NCI-H82 treated with DMSO at 0.1 percent for 48 hours (cell line): Measurements from ENCODE around the gene FDXR.

Experiments used
- DNase-seq: peaks from one replicate; lab custom pipeline; 2025; ENCODE audit not compliant: unreplicated experiment; lab: John Stamatoyannopoulos, UW

The FDXR gene

DNA sequence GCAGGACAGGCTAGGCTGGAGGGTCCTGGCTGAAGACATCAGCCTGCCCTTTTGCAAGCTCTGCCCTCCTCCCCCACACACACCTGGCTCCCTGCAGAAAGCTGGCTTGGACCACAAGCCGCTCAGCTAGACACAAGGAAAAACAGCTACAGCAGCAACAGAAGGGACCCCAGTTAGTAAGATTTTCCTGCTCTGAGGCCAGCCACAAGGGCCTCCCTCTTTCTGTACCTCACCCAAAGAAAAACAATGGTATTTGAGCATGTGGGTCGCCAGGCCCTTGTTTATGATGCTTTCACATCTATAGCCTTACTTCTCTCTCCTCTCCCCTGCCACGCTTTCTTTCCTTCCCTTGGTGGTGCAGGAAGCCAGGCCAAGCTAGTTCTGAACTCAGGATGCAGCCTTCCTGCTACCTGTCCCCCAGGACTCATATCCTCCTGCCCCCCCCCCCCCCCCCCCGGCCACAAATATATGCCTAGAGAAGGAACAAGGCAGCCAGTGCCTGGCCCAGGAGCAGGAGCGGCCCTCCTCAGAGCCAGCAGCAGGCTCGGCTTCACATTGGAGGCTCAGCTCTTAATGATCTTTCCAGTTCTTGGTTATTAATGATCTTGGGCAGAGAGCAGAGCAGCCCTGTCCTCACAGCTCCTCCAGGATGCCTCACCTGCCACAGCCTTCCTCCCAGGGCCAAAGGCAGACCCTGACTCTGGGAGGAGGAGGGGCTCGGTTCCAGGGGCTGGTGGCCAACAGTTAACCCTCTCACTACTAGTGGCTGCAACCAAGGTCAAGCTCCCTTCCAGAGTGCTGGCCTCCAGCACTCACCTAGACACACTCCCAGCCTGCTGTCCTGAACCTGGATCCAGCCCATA lies 32.6 kb downstream of the FDXR start:
- no peak for DNase-seq

DNA sequence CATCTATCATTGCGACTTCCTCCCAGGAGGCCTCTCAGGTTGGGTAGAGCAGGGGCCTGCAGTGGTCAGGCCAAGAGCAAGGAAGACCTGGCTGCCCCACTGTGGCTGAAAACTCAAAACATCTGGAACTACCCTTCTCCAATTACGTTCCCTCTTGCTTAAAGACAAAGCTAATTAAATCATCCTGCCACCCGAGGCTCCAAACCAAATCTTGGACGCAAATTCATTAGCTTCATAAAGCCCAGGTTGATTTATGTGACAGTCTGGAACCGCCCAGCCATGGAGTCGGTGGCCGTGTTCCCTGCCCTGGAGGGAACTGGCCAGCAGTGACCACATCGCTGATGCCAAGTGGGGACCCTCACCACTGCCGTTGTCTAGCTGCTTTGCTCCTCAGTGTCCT lies 34.5 kb downstream of the FDXR start:
- DNase-seq = no peak

DNA sequence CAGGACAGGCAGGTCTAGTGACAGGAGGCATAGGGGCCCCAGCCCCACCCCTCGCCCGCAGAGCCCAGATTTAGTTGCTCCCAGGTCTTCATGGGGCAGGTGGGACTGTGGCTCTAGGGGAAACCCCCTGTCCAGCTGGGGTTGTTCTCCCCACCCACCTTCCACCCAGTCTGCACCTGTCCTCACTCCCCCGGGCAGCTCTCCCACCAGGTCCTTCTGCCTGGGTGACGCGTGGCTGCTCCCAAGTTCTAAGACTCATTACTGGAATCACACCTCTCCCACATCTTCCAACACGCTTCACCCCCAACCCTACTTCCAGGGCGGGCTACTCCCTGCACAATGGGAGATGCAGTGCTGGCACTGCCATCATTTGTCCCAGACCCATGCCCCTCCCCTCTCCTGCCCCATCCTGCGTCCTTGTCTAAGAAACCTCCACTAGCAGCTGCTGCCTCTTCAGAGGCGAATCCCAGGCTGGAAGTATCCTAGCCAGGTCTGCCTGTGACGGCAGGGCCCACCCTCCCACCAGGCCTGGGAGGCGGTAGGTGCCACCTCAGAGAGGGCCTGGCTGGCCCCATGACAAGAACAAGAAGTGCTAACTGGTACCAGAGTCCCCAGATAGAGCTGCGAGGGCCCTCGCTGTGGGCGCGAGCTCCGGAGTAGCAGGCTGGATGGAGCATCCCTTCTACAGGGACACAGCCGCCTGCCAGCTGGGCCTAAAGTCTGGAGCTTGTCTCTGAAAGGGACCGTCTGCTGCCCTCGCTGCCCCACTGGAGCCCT lies 35.9 kb downstream of the FDXR start:
- no peak for DNase-seq

DNA sequence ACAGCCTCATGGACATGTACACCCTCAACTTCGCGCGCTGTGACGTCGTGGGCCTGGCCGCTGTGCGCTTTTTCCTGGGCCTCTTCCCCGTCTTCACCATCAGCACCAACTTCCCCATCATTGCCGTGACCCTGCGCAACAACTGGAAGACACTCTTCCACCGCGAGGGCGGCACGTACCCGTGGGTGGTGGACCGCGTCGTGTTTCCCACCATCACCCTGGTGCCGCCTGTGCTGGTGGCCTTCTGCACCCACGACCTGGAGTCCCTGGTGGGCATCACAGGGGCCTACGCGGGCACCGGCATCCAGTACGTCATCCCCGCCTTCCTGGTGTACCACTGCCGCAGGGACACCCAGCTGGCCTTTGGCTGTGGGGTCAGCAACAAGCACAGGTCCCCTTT lies 36.6 kb downstream of the FDXR start:
- DNase-seq = no peak

DNA sequence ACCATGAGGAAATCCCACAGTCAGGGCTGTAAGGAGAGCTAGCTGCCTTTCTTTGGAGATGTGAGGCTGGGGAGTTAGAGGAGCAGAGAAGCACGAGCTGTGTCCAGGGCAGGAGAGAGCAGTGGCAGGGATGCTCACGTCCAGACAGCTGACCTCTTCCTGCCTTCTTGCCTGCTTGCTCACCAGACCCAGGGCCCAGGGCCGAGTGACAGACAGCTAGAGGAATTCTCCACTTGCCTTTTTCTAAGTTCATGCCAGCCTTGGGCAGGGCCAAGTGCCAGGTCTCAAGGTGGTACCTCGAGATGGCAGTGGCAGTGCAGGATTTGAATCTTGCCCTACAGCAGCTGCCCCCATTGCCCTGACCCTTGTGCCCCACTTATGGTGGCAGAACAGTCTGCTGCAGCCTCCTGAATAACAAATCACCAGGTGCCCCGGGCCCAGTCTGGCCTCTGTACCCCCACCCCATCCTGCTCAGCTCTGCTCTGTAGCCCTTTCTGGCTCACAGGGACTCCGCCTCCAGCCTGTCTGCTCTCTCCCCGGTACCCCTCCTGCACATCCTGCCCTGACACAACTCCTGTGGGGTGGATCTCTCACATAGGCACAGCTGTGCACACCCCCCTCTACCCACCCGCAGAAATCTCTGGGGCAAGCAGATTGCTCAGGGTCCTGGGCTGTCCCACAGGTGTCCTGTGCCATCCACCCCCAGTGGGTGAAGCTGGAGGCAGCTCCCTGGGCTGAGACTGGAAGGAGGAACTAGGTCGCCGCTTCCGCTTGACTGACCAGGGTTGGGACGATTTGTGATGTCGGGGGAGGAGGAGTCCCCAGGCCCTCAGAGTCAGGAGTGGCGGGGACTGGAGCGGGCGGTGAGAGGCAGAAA lies 39.1 kb downstream of the FDXR start:
- no peak for DNase-seq

DNA sequence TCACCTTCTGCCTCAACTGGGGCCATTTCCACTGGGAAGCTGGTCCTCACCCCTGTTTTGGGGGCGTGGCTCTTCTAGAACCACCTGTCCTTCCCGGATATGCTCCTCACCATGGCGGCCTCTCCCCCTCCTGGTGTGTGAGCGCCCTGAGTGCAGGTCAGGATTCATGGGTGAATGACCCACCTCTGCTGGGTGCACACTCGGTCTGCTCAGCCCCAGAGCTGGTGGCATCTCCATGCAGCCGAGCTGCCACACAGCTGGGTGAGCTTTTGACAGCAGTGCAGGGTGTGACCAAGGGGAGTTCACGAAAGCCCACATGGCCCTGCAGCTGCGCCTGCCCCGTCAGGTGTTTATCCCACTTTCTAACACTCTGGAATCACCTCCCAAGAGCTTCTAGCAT lies 40.4 kb downstream of the FDXR start:
- DNase-seq = no peak

DNA sequence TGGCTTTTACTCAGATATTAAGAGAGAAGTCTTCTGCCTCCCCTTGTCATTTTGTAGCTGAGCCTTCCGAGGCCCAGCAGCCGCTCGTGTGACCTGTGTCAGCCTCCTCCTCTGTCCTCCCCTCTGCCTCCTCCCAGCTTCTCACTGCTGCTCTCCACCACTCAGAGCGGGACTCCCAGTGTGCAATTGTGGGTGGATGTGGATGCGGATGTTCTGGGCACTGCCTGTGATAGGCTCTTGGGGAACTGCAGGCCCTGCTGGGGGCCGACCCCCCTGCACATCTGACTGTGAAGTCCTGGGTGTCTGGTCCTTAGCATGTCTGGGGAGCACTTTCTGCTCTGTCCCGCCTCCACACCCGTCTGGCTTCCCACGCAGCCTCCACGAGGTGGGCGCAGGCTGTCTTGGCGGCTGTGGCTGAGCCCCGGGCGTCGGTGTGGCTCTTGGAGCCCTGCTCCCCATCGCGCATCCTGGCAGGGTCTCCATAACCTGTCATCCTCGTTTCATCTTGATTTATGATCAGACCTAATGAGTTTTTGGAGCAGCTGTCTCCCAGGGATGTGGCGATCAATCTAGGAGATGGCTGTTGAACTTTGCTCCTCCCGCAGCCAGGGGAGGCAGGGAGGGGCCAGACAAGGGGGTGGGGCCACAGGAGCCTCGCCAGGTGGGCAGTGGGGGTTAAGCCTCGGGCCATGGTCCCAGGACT lies 41.2 kb downstream of the FDXR start:
- no peak for DNase-seq

DNA sequence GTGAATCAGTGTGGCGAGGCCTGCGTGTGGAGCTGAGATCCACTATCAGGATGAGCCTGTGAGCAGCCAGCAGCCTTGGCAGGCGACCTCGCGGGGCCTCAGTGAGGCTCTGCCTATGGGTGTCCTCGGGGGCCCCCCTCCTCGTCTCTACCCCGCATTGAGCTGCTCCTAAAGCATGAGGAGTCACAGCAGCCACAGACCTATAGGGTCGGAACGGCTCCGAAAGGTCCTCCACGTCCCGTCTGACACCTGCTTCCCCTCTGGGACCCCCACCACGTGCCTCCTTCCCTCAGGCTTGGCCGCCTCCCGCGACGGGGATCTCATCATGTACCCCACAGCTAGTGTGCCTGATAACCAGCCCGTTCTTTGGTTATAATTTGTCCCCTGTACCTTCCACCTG lies 41.9 kb downstream of the FDXR start:
- DNase-seq = no peak

DNA sequence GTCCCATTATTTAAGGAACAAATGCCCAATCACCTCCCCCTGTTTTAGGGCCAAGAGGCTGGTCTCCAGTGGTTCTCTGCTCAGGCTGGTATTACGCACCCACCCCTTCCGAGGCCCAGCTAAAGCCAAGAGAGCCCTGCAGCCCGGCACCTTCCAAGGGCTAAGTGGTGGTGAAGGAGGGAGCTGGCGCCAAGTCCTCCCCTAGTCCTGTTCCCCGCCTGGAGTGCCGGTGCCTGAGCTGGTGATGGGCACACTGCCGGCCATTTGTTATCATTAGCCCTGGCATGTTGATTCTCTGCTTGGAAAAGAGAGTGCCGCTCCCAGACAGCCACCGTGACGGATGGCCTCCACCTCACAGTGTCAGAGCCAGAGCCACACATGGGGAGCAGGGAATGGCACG lies 45.0 kb downstream of the FDXR start:
- no peak for DNase-seq

DNA sequence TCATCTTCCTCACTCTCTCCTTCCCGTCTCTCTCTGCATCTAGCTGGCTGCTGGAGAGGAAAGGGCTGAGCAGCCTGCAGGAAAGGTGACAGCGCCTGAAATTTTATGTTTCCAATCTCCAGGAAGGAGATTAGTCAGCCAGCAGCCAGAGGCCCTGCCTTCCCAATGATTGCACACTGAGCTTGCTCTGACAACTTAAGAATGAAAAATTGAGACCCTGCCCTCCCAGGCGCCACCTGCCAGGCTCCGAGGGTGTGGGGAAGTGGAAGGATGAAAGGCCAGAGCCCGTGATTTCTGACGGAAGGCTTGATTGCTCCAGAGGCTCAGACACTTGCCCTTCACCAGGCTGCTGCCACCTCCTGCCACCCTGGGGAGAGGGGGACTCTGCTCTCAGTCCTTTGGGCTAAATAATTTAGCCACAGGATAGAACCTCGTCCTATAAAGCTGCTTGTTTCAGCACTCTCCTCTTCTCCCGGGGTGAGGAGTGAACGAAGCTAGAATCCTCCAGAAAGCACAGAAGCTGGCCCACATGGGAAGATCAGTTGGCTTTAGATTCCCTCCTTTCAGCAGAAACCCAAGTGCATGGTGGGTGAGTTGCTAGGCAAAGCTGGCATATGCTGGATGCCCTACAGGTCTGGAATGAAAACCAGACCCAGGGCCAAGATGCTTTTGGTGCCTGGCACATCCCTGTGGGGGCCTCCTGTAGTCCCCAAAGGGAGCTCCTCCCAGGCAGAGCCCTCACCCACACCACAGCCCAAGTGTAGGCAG lies 46.7 kb downstream of the FDXR start:
- DNase-seq = peak; percentile 79

DNA sequence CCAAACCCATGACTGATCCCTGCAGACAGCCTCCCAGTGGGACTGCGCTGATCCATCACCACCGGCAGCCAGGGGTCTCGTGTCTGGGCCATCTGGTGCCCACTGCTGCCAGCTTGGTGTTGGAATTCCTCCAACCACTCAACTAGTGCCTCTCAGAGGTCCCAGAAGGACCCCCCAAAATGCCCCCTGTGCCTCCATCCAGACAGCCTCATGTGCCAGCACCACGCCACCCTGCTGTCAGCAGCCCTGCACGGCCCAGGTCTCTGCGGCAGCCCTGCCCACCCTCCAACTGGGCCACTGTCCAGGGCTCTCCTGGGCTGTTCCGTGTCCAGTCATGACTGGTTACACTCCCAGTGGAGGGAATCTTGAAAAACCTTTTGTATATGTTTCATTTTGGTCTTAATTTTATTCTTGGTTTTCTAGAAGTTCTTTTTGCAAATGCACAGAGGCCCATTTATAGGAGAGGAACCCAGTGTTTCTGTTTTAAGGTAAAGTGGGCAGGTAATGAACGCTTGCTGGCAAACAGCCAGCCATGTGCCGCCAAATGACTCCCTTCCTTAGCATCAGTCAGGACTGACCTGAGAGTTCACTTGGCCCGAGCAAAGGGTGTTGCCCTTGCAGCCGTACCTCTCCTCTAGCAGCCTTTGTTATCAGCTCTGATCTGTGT lies 47.7 kb downstream of the FDXR start:
- no peak for DNase-seq

DNA sequence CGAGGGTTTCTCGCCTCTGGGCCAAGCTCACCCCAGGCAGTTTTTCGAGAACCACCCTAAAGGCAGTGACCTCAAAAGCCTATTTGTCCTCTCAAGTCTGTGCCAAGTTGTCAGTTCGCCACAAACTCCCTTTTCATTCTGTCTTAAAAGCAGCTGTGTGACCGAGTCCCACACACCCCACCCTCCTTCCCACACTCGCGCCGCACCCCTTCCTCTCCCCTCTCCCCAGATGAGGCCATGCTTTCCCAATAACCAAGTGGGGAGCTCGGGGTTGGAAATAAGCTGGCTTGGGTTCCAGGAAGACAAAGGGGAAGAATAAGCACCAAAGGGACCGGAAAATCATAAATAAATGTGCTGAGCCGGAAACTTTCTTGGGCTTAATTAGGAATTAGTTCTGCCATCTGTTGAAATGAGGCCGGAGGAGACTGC lies 49.8 kb downstream of the FDXR start:
- no peak for DNase-seq

DNA sequence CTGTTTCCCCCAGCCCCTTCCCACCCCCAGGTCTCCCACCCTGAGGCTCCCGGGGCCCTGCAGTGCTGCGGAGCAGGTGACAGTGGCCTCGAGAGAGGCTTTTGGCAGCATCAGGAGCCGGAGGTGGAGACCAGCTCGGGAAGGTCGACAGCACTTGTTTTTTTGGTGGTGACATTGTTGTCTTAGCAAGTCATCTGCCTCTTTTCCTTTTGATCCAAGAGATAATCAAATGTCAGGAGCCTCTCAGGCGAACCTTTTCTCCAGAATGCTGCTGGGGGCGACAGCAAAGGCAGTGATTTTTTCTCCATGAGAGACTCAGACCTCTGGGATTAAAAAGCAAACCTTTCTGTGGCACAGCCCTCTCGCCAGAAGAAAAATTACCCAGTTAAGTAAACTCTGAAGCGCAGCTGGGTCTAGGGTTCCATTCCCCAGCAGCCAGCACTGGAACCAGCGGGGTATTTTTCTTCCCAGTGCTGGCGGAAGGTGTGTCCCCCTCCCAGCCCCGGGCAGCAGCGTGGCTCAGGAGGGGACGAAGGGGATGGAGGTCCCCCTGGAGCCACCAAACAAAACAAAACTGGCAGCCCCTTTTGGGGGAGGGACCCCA lies 50.4 kb downstream of the FDXR start:
- no peak for DNase-seq

DNA sequence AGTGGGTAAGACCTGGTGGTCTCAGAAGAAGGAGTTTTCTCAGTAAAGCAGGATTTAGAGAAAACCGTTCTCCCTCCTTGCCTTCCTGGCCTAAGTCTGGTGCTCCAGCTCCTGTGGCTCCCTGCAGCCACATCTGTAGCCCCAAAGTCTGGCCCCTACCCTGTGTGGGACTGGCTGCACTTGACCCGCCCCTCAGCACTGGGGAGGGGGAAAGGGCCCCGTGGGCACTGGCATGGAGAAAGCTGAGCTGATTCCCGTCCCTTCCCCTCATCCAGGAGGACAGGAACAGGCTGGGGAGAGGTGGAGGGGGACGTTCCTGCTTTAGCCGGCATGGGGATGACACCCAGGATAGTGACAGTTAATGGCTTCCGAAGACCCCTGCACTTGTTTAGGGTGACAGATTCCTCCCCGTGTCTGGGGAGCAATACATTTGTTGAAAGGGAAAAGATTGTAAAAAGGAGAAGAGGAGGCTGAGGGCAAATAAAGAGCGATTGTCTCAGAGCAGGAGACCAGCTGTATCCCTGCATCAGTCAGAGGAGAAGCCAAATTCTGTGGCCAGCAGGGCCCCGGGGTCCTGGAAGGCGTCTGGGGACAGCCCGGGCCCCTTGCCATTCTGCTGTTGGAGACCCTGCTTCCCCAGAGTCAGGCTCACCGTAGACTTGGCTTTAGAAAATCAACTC lies 51.0 kb downstream of the FDXR start:
- no peak for DNase-seq

DNA sequence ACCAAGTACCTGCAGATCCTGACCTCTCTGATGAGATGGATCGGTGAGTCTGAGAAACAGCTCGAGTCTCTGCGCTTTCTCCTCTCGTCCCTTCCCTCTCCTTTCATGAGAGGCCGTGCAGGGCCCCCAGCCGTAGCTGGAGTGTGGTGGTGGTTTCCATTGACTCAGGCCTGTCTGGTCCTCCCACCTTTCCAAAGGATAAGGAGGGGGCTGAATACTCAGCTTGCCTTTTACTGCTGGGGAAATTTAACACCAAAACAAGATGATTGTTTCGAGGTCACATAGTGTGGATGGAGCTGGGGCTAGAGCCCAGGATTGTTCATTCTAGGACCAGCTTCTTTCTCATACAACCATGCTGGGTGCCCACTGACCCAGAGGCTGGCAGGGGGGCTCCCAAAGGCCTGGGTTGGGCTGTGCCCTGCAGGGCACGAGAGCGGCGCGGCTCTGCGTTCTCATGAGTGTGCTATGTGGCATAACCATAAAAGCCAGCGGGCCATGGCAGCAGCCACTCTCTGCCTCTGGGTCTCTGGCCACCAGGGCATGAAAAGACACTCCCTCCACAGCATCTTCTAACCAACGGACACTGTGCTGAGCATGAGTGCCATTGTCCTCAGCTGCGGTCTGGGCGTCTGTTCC lies 52.9 kb downstream of the FDXR start:
- no peak for DNase-seq

DNA sequence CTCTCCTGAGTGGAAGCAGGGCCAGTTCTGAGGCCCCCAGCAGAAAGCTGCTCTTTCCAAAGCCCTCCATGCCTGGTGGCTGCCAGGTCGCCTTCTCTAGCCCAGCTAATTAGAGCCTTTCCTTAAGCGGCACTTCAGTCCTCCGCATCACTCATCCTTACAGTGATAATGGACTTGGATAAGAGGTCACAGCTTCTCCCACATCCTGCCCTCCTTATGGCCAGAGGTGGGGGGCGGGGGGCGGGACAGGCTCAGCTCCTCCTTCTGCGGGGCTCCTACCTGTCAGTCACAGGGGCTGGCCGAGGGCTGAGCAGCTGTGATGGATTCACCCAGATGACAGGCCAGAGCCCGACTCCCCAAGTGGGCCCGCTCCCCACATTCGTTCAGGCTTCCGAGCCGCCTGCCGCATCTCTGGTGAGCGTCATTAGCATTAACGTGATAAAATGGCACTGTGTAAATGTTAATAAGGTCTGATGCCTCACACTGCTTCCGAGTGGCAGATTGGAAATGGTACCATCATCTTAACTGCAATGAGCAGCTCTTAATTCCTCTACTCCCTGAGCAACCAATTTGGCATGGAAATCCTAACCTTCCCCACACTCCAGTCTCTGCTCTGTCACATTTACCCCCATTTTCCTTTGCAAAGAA lies 54.4 kb downstream of the FDXR start:
- no peak for DNase-seq

DNA sequence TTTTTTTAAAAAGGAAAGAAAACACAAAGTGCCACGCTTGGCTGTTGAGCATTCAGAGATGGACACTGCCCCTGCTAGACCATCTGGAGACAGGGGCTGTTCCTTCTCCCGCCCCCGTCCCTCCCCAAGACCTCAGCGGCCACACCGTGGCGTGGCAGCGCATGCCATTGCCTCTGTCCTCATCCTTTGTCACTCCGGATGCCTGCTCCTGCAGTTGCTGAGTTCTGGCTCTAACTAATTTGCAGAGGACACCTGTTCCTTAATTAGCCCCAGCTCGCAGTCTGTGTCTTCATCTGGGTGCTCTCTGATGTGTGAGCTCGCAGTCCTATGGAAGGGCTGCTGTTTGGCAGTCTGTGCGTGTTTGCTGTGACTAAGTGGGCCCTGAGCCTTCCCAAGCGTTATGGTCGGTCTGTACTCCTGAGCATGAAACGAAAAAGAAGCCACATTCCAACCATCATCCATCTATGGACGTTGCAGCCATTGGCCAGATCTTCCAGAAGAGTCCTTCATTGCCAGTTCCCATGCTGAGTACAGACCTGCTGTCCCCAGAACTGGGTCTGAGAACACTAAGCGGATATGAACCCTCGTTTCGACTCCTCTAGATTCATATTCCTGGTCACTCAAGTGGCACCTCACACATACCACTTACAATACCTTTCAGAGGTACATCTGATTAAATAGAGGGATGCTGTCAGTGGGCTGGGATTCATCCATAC lies 55.7 kb downstream of the FDXR start:
- DNase-seq = no peak
